GM12892 (cell line): Measurements from ENCODE around the gene TIMM8A.
"Not testable (repeated sequence)": the region's sequence is repeated elsewhere in the genome, so short reads cannot be mapped to it uniquely, and the experiment has no call there.

Experiments
- POLR2A ChIP-seq: IDR thresholded peaks from 2 replicates; pipeline ENCODE4 v1.6.1; 2011; ENCODE audit warnings: low read depth, low read length, control low read depth
- POLR2AphosphoS5 ChIP-seq: IDR thresholded peaks from 2 replicates; pipeline ENCODE4 v1.6.1; 2011; ENCODE audit warnings: low read depth, low read length, control low read depth

- TF ChIP-seq POLR2A, POLR2AphosphoS5: not testable (repeated sequence)
These were observed 21.9 kb downstream of the TIMM8A start for GRCh38 chrX:101326600-101326999.
